ENCODE results near the gene SERGEF. TPM values are rescaled to one million over a fixed set of nuclear protein-coding genes. Genes with fewer than 3 reads are reported as not detected.

Gene SERGEF
- polyA plus RNA-seq, 2 of the 4 experiments (the other 2 are of a cell fraction): 20.7 to 24.1 TPM

DNA sequence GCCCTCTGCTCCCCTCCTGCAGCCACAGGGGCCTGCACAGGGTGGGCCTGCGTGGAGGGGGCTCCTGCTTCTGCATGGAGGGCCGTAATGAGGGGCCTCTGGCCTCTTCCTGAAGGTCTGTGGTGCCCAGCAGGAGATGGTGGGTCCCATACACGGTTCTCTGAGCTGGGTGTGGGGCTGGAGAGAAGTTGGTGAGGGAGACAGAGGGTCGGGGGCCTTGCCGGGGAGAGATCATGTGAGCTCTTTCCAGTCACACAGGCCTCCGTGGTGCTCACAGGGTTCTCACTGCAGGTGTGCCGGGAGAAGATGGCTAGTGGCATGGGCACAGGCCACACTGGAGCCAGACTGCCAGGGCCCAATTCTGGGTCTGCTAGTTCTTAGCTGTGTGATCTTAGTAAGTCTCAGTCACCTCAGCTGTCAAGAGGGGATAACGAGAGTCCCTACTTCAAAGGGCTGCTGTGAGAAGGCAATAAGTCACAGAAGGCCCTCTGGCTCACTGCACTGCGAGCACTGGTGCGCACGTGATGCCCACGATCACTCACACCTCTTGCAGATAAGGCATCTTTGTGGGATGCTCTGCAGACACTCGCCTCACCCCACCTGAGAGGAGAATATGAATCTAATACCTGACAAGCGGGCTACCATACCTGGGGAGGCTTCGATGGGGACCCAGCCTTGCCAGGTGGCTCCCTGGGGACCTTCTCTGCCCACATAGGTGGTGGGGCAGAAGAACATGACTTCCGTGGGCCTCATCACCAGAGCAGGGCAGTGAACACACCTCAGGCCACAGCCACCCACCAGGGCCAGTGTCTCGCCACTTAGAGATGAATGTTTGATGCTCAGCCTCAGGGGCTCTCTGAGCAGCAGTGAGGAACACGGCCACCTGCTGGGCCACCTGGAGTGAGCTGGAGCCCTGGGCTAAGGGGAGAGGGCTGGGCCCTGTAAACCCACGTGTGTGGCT lies 263.8 kb downstream of the SERGEF start:
- CTCF ChIA-PET: interaction anchor here (0.8 to 3.7 kb wide), 5 partner anchors 14 to 237 kb away, joined by 3 to 19 read pairs (median 3); partner anchors contain the start of gene KCNC1

GRCh38 chr11:17748044-17748443 lies 264.8 kb downstream of the SERGEF start:
- no peak for ATAC-seq
- TF ChIP-seq RAD21 (conservative IDR thresholded peaks at IDR 0.05 in 1 of 2, IDR thresholded peaks at IDR 0.05 in 1 of 2): no peak
- TF ChIP-seq, protein P1, sequence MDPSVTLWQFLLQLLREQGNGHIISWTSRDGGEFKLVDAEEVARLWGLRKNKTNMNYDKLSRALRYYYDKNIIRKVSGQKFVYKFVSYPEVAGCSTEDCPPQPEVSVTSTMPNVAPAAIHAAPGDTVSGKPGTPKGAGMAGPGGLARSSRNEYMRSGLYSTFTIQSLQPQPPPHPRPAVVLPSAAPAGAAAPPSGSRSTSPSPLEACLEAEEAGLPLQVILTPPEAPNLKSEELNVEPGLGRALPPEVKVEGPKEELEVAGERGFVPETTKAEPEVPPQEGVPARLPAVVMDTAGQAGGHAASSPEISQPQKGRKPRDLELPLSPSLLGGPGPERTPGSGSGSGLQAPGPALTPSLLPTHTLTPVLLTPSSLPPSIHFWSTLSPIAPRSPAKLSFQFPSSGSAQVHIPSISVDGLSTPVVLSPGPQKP (IDR thresholded peaks at IDR 0.05; ENCODE audit: low read depth, low read length): no peak
- TF ChIP-seq ZNF302 (CRISPR knock-in tag; IDR thresholded peaks at IDR 0.05): no peak
- TF ChIP-seq CHD2 (IDR thresholded peaks at IDR 0.05; ENCODE audit: low read length, partially characterized antibody): no peak
- TF ChIP-seq POLR2AphosphoS2 (conservative IDR thresholded peaks at IDR 0.05; ENCODE audit: low read length): no peak
- no peak for TF ChIP-seq MAZ (IDR thresholded peaks at IDR 0.05; ENCODE audit: borderline replicate concordance, low read depth, low read length)
- no peak for TF ChIP-seq USF2 (IDR thresholded peaks at IDR 0.05)
- no peak for TF ChIP-seq PBX3 (IDR thresholded peaks at IDR 0.05)
- TF ChIP-seq ZC3H11A (IDR thresholded peaks at IDR 0.05): no peak
- 77% methylated on average over 8 of the region's 8 CpGs for WGBS (ENCODE audit: missing lambda C conversion rate)
- Histone ChIP-seq H3K9me3 (no peaks in the 10 kb centered on the region), H3K4me2 (no peak overlapping the region), H3K27ac (no peak overlapping the region), H3K4me1 (no peaks in the 10 kb centered on the region), H3K4me3 (no peak overlapping the region)
- DNase-seq (ENCODE audit: low read depth in 1 of 2, low spot score in 1 of 2): no peak
- FAIRE-seq: no peak
- ChIA-PET POLR2A (no interaction called here), CTCF (interaction anchor here (1.0 to 9.8 kb wide), 5 partner anchors 9 to 238 kb away, joined by 3 to 94 read pairs (median 6); no protein-coding TSS in a partner anchor)

More for the DNA sequence above, 263.8 kb downstream of the SERGEF start:
- no peaks in the 10 kb centered on the region for H3K9me3 ChIP-seq
- POLR2A ChIA-PET: no interaction called here
- no peak for FAIRE-seq
- no peak overlapping the region for H3K4me2 ChIP-seq
- H3K4me3 ChIP-seq: no peak overlapping the region
- no peak for ATAC-seq
- TF ChIP-seq FOXS1 (CRISPR knock-in tag; IDR thresholded peaks at IDR 0.05) (no peak), PHF8 (IDR thresholded peaks at IDR 0.05; ENCODE audit: borderline replicate concordance, low read depth) (no peak), MYC (IDR thresholded peaks at IDR 0.05; ENCODE audit: borderline replicate concordance, low read length) (no peak)
- TF ChIP-seq, protein P2, sequence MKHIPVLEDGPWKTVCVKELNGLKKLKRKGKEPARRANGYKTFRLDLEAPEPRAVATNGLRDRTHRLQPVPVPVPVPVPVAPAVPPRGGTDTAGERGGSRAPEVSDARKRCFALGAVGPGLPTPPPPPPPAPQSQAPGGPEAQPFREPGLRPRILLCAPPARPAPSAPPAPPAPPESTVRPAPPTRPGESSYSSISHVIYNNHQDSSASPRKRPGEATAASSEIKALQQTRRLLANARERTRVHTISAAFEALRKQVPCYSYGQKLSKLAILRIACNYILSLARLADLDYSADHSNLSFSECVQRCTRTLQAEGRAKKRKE (CRISPR knock-in tag; IDR thresholded peaks at IDR 0.05; ENCODE audit: low read depth): no peak
- no peak overlapping the region for H3K27ac ChIP-seq
- WGBS (ENCODE audit: missing lambda C conversion rate): 38% methylated on average over 17 of the region's 19 CpGs
- no peaks in the 10 kb centered on the region for H3K4me1 ChIP-seq
- DNase-seq (ENCODE audit: low read depth in 1 of 2, low spot score in 1 of 2): no peak

GRCh38 chr11:17747131-17747955 lies 265.5 kb downstream of the SERGEF start:
- H3K27ac ChIP-seq: no peak overlapping the region
- no peak for TF ChIP-seq ZC3H11A (IDR thresholded peaks at IDR 0.05)
- no peak for TF ChIP-seq RAD21 (conservative IDR thresholded peaks at IDR 0.05 in 1 of 2, IDR thresholded peaks at IDR 0.05 in 1 of 2)
- TF ChIP-seq, protein P3, sequence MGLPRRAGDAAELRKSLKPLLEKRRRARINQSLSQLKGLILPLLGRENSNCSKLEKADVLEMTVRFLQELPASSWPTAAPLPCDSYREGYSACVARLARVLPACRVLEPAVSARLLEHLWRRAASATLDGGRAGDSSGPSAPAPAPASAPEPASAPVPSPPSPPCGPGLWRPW (IDR thresholded peaks at IDR 0.05): no peak
- TF ChIP-seq RNF2 (IDR thresholded peaks at IDR 0.05; ENCODE audit: borderline replicate concordance, low read depth): no peak
- TF ChIP-seq CHD4 (IDR thresholded peaks at IDR 0.05; ENCODE audit: borderline replicate concordance): no peak
- TF ChIP-seq USF2 (IDR thresholded peaks at IDR 0.05): no peak
- TF ChIP-seq POLR2AphosphoS2 (conservative IDR thresholded peaks at IDR 0.05; ENCODE audit: low read length): no peak
- TF ChIP-seq, protein P4, sequence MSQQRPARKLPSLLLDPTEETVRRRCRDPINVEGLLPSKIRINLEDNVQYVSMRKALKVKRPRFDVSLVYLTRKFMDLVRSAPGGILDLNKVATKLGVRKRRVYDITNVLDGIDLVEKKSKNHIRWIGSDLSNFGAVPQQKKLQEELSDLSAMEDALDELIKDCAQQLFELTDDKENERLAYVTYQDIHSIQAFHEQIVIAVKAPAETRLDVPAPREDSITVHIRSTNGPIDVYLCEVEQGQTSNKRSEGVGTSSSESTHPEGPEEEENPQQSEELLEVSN (IDR thresholded peaks at IDR 0.05; ENCODE audit: borderline replicate concordance, low read depth): no peak
- TF ChIP-seq SREBF2 (IDR thresholded peaks at IDR 0.05): no peak
- DNase-seq (ENCODE audit: low read depth in 1 of 2, low spot score in 1 of 2): no peak
- 36% methylated on average over 11 of the region's 19 CpGs for WGBS (ENCODE audit: missing lambda C conversion rate)
- no peak overlapping the region for H3K4me3 ChIP-seq
- FAIRE-seq: no peak
- no peaks in the 10 kb centered on the region for H3K4me1 ChIP-seq
- H3K4me2 ChIP-seq: no peak overlapping the region
- ChIA-PET POLR2A (no interaction called here), CTCF (interaction anchor here (1.0 to 9.8 kb wide), 6 partner anchors 8 to 239 kb away, joined by 3 to 94 read pairs (median 5); no protein-coding TSS in a partner anchor)
- no peak for ATAC-seq
- H3K9me3 ChIP-seq: no peaks in the 10 kb centered on the region

Measured in A549 (cell line).